Effector CD8-positive, alpha-beta T cell (primary cell): ENCODE results near the gene OR51B4.
"Not testable (repeated sequence)": the region's sequence is repeated elsewhere in the genome, so short reads cannot be mapped to it uniquely, and the experiment has no call there.

Experiments
- DNase-seq: peaks from one replicate; lab custom pipeline; 2025; lab: John Stamatoyannopoulos, UW
- total RNA-seq, 4 experiments: gene quantifications; one replicate each; lab custom pipeline; 2026; lab: John Stamatoyannopoulos, UW

OR51B4 gene
- 0 reads per million in 4 experiments for total RNA-seq

- no peak for DNase-seq
These were observed at the start of gene OR51B4 for GRCh38 chr11:5301846-5302245. Gene OR51B4 (minus strand): TSS chr11:5301946. CDS start chr11:5301946, 0 bp downstream.

DNA sequence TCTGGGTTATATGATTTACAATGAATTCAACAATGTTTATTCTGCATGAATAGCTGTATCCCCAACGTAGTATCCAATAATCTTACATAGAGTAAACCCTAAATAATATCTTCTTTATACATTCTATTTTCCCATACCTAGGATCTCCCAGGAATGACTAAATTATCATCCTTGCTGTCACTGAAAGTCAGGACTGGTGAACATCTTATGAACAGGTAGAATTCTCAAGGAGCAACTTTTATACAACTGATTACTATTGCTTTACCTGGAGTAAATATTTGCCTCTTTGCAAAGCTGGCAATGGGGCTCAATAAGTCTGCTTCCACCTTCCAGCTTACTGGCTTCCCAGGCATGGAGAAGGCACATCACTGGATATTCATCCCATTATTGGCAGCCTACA is 49.5 kb upstream of the OR51B4 start, which contains the start of gene OR51B6:
Gene OR51B6, plus strand, starts transcription at position 301 of the 400 bp plus-strand sequence. Its CDS starts 0 bp downstream, at position 301.
- no peak for DNase-seq

GRCh38 chr11:5349550-5349949 is 47.8 kb upstream of the OR51B4 start:
- DNase-seq: no peak

DNA sequence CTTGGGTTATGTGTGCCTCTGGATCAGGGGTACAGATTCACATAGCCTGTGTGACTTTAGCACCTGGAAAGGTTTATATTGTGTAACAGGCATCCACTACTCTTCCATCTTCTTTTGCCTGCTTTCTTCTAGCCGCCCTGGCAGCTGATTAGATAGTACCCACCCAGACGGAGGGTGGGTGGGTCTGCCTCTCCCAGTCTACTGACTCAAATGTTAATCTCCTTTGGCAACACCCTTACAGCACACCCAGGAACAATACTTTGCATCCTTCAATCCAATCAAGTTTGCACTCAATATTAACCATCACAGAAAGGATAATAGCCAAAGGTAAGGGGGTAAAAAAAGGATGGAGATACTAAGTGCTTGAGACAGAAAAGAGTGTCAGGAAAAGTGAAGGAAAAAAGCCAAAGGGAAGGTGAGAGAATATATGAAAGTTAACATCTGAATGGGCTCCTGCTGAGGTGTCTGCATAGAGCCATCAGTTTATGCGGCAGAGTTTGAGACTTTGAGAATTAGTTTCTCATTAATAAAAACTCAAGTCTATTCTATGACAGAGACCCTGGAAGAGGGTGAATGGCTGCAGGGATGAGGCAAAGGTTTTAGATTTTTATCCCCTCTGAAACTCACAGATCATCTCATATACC is 46.9 kb upstream of the OR51B4 start:
- DNase-seq: no peak

- no peak for DNase-seq
These were observed 44.1 kb upstream of the OR51B4 start for GRCh38 chr11:5345831-5346230.

GRCh38 chr11:5343474-5344335 is 42.0 kb upstream of the OR51B4 start, which contains the start of gene OR51B5:
Gene OR51B5 (minus strand): TSS chr11:5343524. CDS start chr11:5343524, 0 bp downstream.
- DNase-seq: no peak

- DNase-seq: no peak
These were observed 38.1 kb upstream of the OR51B4 start for GRCh38 chr11:5339771-5340322.

- DNase-seq: not testable (repeated sequence)
These were observed 35.5 kb upstream of the OR51B4 start for GRCh38 chr11:5337253-5337652.

DNA sequence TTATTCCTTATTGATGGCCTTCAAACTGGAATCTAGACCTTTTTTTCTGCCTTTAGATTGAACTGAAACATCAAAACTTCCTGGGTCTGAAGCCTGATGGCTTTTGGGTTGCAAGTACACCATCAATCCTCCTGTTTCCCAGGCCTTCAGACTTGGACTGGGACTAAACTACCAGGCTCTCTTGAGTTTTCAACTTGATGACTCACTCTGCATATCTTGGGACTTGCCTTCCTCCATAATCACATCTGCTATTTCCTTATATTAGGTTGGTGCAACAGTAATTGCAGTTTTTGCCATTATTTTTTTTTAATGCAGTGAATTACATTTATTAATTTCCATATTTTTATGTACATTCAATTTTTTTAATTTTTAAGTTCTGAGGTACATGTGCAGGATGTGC is 34.6 kb upstream of the OR51B4 start:
- no peak for DNase-seq

DNA sequence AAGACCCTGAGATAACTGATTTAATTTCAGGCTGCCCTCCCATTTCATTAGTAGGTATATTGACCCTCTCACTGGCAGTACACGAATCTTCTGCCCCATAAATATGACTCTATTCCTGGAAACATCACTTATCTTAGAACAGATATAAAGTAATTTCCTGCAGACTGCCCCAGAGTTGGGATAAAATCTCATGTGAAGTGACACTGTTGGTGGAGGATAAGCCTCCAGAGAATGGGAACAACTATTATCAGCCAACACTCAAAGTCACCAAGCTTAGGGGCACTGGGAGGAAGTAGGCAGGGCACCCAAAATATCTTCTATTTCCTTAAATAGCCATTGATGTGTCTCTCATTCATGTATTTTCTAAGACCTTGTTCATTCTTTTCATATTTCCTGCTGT is 33.4 kb upstream of the OR51B4 start:
- no peak for DNase-seq

GRCh38 chr11:5324197-5324596 is 22.5 kb upstream of the OR51B4 start, which contains the start of gene OR51B2:
Gene OR51B2 (minus strand): TSS chr11:5324297. CDS start chr11:5324297, 0 bp downstream.
- no peak for DNase-seq

DNA sequence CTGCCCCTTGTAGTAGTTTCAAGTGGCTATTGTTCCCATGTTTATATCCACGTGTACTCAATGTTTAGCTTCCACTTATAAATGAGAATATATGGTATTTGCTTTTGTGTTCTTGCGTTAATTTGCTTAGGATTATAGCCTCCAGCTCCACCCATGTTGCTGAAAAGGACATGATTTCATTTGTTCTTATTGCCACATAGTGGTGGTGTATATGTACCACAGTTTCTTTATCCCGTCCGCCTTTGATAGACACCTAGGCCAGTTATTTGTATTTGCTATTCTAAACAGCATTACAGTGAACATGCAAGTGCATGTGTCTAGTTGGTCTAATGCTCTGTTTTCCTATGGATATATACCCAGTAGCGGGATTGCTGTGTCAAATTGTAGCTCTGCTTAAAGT is 15.5 kb upstream of the OR51B4 start:
- DNase-seq: no peak

DNA sequence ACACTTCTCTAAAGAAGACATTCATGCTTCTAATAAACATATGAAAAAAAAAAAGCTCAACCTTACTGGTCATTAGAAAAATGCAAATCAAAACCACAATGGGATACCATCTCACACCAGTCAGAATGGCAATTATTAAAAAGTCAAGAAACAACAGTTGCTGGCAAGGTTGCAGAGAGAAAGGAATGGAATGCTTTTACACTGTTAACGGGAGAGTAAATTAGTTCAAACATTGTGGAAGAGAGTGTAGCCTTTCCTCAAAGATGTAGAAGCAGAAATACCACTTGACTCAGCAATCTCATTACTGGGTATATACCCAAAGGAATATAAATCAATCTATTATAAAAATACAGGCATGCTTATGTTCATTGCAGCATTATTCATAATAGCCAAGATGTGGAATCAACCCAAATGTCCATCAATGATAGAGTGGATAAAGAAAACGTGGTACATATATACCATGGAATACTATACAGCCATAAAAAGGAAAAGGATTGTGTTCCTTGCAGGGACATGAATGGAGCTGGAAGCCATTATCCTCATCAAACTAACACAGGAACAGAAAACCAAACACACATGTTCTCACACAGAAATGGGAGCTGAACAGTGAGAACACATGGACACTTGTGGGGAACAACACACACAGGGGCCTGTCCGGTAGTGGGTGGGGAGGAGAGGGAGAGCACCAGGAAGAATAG is 11.7 kb upstream of the OR51B4 start:
- not testable (repeated sequence) for DNase-seq

- no peak for DNase-seq
These were observed 8.7 kb upstream of the OR51B4 start for GRCh38 chr11:5310423-5310822.

DNA sequence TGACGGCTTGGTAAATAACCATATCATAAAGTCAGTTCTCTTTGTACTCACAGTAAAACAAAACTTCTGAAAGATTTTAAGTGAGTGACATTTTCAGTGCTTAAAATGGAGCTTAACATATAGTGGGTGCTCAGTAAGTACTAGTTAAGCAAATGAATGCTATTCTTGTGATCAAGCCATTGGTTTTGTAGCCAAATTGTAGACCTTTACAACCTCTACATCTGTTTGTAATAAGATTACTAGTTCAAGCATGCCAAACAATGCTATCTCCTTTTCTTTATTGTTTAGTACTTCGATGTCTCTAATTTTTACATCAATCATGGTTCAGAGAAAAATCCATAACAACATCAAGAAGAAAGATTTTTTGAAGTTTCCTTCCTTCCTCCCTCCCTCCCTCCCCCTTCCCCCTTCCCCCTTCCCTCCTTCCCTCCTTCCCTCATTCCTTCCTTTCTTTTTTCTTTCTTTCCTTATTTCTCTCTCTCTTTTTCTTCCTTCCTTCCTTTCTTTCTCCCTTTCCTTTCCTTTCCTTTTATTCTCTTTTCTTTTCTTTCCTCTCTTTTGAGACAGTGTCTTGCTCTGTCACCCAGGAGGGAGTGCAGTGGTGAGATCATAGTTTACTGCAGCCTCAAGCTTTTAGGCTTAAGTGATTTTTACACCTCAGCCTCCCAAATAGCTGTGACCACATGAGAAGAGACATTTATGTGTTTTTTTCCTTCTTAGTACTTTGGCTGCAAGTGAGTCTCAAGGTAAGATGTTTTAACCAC is 5.7 kb upstream of the OR51B4 start:
- no peak for DNase-seq

DNA sequence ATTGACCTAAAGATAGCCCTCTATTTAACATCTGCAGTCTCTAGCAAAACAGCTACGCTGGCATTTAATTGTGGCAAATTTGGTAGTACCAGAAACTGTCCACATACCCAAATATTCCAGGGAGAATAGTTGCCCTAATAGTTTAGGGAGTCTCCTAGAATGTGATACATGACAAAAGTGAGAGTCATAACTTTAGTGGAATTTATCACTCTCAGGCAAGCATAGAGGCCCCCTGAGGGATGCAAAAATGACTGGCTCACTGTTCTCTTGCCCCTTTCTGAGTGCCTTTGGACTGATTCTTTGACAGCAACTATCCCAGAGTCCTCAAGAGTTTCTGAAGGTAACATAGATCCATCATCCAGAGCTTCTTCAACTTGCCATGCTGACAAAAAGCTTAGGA is 2.3 kb upstream of the OR51B4 start:
- no peak for DNase-seq

DNA sequence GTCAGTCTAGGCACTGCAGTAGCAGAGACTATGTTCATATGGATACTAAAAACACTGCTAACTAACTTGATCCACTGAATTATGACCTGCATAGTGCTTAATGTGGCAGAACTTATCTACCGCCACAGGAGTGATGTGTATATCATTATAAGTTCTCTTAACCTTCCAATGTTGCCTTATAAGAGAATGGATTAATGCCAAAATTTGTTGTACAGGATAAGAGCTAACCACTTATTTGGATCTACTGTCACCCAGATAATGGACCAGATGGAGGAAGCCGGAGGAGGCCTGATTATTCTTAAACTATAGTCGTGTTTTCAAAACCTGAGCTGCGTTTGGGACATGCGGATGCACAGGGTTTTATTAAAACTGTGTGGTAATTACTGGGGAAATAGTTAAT is 1.9 kb upstream of the OR51B4 start:
- no peak for DNase-seq

DNA sequence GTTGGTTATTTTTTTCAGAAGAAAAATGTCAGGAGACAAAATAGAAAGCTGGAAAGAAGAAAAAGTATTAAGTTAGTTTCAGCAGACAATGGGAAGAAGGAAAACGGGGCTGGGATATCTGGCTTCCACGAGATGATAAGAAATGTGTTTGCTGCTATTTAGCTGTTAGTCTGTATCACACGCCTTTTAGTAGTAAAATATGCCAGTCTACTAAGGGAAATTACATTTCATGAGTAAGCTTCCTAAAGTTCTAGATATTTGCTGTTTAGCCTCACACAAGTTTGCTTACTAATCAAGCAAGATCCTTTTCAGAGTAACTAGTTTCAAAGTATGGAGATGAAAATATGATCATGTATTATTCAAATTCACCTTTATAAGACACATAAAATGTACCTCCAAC is 1.5 kb downstream of the OR51B4 start:
- no peak for DNase-seq

GRCh38 chr11:5298451-5298850 is 3.3 kb downstream of the OR51B4 start:
- DNase-seq: no peak

- no peak for DNase-seq
These were observed 3.9 kb downstream of the OR51B4 start for GRCh38 chr11:5297721-5298323.
